GM12874 (cell line): ENCODE results near the gene EXOC1.

ENCODE experiments used
- CTCF ChIP-seq: IDR thresholded peaks from 2 replicates; pipeline ENCODE4 v1.5.1; 2011; ENCODE audit warnings: low read depth, mild to moderate bottlenecking, control low read depth, low read length, moderate library complexity; ENCODE audit not compliant: insufficient read depth

Gene EXOC1

GRCh38 chr4:55822329-55822728 lies 31.1 kb upstream of the EXOC1 start:
- no peak for TF ChIP-seq CTCF

- TF ChIP-seq CTCF: no peak
Observed at GRCh38 chr4:55824865-55825264, 28.6 kb upstream of the EXOC1 start.

GRCh38 chr4:55826986-55827385 lies 26.5 kb upstream of the EXOC1 start:
- no peak for TF ChIP-seq CTCF

- TF ChIP-seq CTCF: no peak
Observed at GRCh38 chr4:55827582-55827981, 25.9 kb upstream of the EXOC1 start.

- no peak for TF ChIP-seq CTCF
Observed at GRCh38 chr4:55830048-55830447, 23.4 kb upstream of the EXOC1 start.

GRCh38 chr4:55830716-55831115 lies 22.7 kb upstream of the EXOC1 start:
- TF ChIP-seq CTCF: no peak

- no peak for TF ChIP-seq CTCF
Observed at GRCh38 chr4:55834086-55834795, 19.2 kb upstream of the EXOC1 start.
